Muscle of leg (tissue), 11 donors: ENCODE results near the gene CHRNA9. TPM values are rescaled to one million over a fixed set of nuclear protein-coding genes. Genes with fewer than 3 reads are reported as not detected.

Experiments used
- DNase-seq: peaks from one replicate; pipeline ENCODE4 v3.0.0; 2013
- H3K27ac ChIP-seq: one replicate; pipeline ENCODE4 v1.5.1; 2013; ENCODE audit warnings: mild to moderate bottlenecking, low read length, control low read depth
- H3K27me3 ChIP-seq: one replicate; pipeline ENCODE4 v1.6.1; 2013; ENCODE audit warnings: low read length; ENCODE audit not compliant: control insufficient read depth, insufficient read depth
- H3K36me3 ChIP-seq: one replicate; pipeline ENCODE4 v1.6.1; 2013; ENCODE audit warnings: low read length; ENCODE audit not compliant: control insufficient read depth, insufficient read depth
- H3K4me1 ChIP-seq: one replicate; pipeline ENCODE4 v1.6.1; 2013; ENCODE audit warnings: low read length; ENCODE audit not compliant: control insufficient read depth, insufficient read depth
- H3K4me3 ChIP-seq: one replicate; pipeline ENCODE4 v1.5.1; 2013; ENCODE audit warnings: low read length, control low read depth
- H3K9me3 ChIP-seq: replicated peaks from 2 replicates; pipeline ENCODE4 v1.6.1; 2013; ENCODE audit warnings: low read depth, low read length; ENCODE audit not compliant: control insufficient read depth
- WGBS: methylation state at CpG from one replicate; pipeline ENCODE4 v1.1.5; 2013; ENCODE audit warnings: missing lambda C conversion rate; ENCODE audit not compliant: insufficient coverage; 5-methylcytosine and 5-hydroxymethylcytosine counted together
- polyA plus RNA-seq, 8 donors: library from polyadenylated mRNA; unstranded; fragments of 120-200 nt; gene quantifications; one replicate each; pipeline versions ENCODE4 v1.2.1 to v1.2.3, GENCODE V29; 2013; ENCODE audit warnings: inconsistent platforms in 1 of 8, low replicate concordance in 1 of 8; ENCODE audit not compliant: insufficient read length in 8 of 8, insufficient read depth in 1 of 8
- total RNA-seq: library from RNA; stranded (reverse); fragments of 120-200 nt; gene quantifications from one replicate; pipeline ENCODE4 v1.2.4, GENCODE V29; 2013

The CHRNA9 gene
- total and polyA plus RNA-seq, 9 donors: 0.04 to 0.20 (median 0.09) TPM; not detected in 4

GRCh38 chr4:40308528-40309122 is 26.5 kb upstream of the CHRNA9 start:
- DNase-seq: no peak
- WGBS: no CpG with 5 or more reads among the region's 4 CpGs
- Histone ChIP-seq H3K36me3 (no peaks in the 10 kb centered on the region), H3K4me1 (peaks cover 2% of the 10 kb centered on the region), H3K27me3 (peaks cover 2% of the 10 kb centered on the region), H3K27ac (no peak overlapping the region), H3K9me3 (peaks cover 7% of the 10 kb centered on the region), H3K4me3 (no peak overlapping the region)

GRCh38 chr4:40309250-40309774 is 25.8 kb upstream of the CHRNA9 start:
- DNase-seq: peak; percentile 91
- 2% methylated on average over 9 of the region's 10 CpGs for WGBS
- Histone ChIP-seq H3K36me3 (no peaks in the 10 kb centered on the region), H3K27me3 (peaks cover 2% of the 10 kb centered on the region), H3K27ac (no peak overlapping the region), H3K9me3 (peaks cover 7% of the 10 kb centered on the region), H3K4me3 (no peak overlapping the region), H3K4me1 (peaks cover 2% of the 10 kb centered on the region)

GRCh38 chr4:40310225-40310624 is 24.9 kb upstream of the CHRNA9 start:
- no peak for DNase-seq
- WGBS: 98% methylated on average over 4 of the region's 8 CpGs
- H3K4me1 ChIP-seq: peaks cover 2% of the 10 kb centered on the region
- H3K36me3 ChIP-seq: no peaks in the 10 kb centered on the region
- H3K27me3 ChIP-seq: peaks cover 2% of the 10 kb centered on the region
- H3K9me3 ChIP-seq: no peaks in the 10 kb centered on the region
- no peak overlapping the region for H3K4me3 ChIP-seq
- H3K27ac ChIP-seq: no peak overlapping the region

- Histone ChIP-seq H3K27ac (peak overlapping the region; percentile 61), H3K4me3 (no peak overlapping the region), H3K4me1 (peaks cover 8% of the 10 kb centered on the region), H3K9me3 (no peaks in the 10 kb centered on the region), H3K36me3 (no peaks in the 10 kb centered on the region), H3K27me3 (peaks cover 2% of the 10 kb centered on the region)
- WGBS: 42% methylated on average over 11 of the region's 11 CpGs
- peak; percentile 32 for DNase-seq
Measured at GRCh38 chr4:40311811-40312346, 23.3 kb upstream of the CHRNA9 start.

- no peaks in the 10 kb centered on the region for H3K9me3 ChIP-seq
- DNase-seq: no peak
- no peak overlapping the region for H3K27ac ChIP-seq
- H3K27me3 ChIP-seq: peaks cover 2% of the 10 kb centered on the region
- 71% methylated on average over 1 of the region's 5 CpGs for WGBS
- H3K4me1 ChIP-seq: peaks cover 11% of the 10 kb centered on the region
- no peaks in the 10 kb centered on the region for H3K36me3 ChIP-seq
- H3K4me3 ChIP-seq: no peak overlapping the region
Measured at GRCh38 chr4:40314951-40315350, 20.2 kb upstream of the CHRNA9 start.

- 7% methylated on average over 2 of the region's 3 CpGs for WGBS
- Histone ChIP-seq H3K4me3 (no peak overlapping the region), H3K9me3 (no peaks in the 10 kb centered on the region), H3K36me3 (no peaks in the 10 kb centered on the region), H3K4me1 (peaks cover 12% of the 10 kb centered on the region), H3K27ac (peak overlapping the region; percentile 94), H3K27me3 (peaks cover 2% of the 10 kb centered on the region)
- peak; percentile 94 for DNase-seq
Measured at GRCh38 chr4:40316333-40316781, 18.8 kb upstream of the CHRNA9 start.

- H3K4me3 ChIP-seq: peak overlapping the region; percentile 33
- H3K36me3 ChIP-seq: no peaks in the 10 kb centered on the region
- peaks cover 14% of the 10 kb centered on the region for H3K4me1 ChIP-seq
- H3K27me3 ChIP-seq: peaks cover 2% of the 10 kb centered on the region
- H3K9me3 ChIP-seq: no peaks in the 10 kb centered on the region
- DNase-seq: peak; percentile 84
- WGBS: 4% methylated on average over 14 of the region's 19 CpGs
- H3K27ac ChIP-seq: peak overlapping the region; percentile 94
Measured at GRCh38 chr4:40316782-40317635, 18.1 kb upstream of the CHRNA9 start.

GRCh38 chr4:40317916-40318658 is 17.0 kb upstream of the CHRNA9 start:
- Histone ChIP-seq H3K4me3 (no peak overlapping the region), H3K36me3 (no peaks in the 10 kb centered on the region), H3K27ac (no peak overlapping the region), H3K27me3 (no peaks in the 10 kb centered on the region), H3K4me1 (peaks cover 14% of the 10 kb centered on the region), H3K9me3 (no peaks in the 10 kb centered on the region)
- DNase-seq: no peak
- 75% methylated on average over 7 of the region's 10 CpGs for WGBS

GRCh38 chr4:40321574-40322275 is 13.4 kb upstream of the CHRNA9 start:
- Histone ChIP-seq H3K9me3 (no peaks in the 10 kb centered on the region), H3K27me3 (no peaks in the 10 kb centered on the region), H3K27ac (no peak overlapping the region), H3K4me3 (no peak overlapping the region), H3K4me1 (peaks cover 9% of the 10 kb centered on the region), H3K36me3 (no peaks in the 10 kb centered on the region)
- DNase-seq: no peak
- 11% methylated on average over 4 of the region's 7 CpGs for WGBS
